GM21367 (cell line): ENCODE results near the gene SMARCA2.

Experiments used
- ATAC-seq: cut with Tn5 transposase; IDR thresholded peaks from one replicate; pipeline ENCODE4 v1.9.1; 2021; ENCODE audit not compliant: unreplicated experiment

SMARCA2 gene

GRCh38 chr9:2015581-2016407 lies 647 bp downstream of the SMARCA2 start:
- ATAC-seq = no peak

GRCh38 chr9:2016408-2017330 lies 1.5 kb downstream of the SMARCA2 start:
- no peak for ATAC-seq

GRCh38 chr9:2017331-2018161 lies 2.4 kb downstream of the SMARCA2 start:
- ATAC-seq = peak; percentile 25

- ATAC-seq = no peak
Observed at GRCh38 chr9:2018162-2018643, 3.1 kb downstream of the SMARCA2 start.

GRCh38 chr9:2018764-2019558 lies 3.8 kb downstream of the SMARCA2 start:
- no peak for ATAC-seq

GRCh38 chr9:2019723-2020122 lies 4.6 kb downstream of the SMARCA2 start:
- no peak for ATAC-seq

DNA sequence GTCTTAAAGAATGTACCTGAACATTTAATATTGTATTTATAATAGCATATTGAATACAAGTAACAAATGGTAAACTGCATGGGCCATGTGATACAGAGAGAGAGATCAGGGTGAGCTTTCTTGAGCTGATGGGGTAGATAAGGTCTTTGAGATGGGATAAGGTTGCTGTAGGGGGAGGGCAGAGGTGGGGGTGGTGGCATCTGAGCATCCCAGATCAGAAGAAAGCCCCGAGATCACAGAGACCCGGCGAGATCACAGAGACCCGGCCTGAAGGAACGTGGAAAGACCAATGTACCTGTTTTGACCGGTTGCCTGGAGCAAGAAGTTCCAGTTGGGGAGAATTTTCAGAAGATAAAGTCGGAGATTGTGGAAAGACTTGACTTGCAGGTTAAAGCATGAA lies 6.6 kb downstream of the SMARCA2 start:
- no peak for ATAC-seq

- no peak for ATAC-seq
Observed at GRCh38 chr9:2022560-2022959, 7.4 kb downstream of the SMARCA2 start.

GRCh38 chr9:2023042-2023441 lies 7.9 kb downstream of the SMARCA2 start:
- ATAC-seq = no peak

DNA sequence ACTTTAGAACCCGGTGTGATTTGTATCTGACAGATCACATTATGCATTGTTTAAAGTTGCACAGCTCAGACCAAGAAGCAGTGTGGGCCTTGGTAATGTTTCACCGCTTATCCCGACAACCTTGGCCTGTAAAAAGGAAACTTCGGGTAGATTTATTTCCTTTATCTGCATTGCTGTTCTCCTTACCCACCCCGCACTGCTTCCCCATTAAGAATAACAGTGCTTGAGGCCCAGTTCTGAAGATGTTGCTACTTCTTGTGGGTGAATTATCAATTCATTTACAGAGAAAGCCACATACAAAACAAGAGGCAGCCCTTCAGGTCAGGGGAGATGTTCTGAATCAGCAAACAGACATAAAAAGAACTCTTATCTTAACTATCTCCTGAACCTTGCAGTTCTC lies 8.4 kb downstream of the SMARCA2 start:
- ATAC-seq = no peak

- no peak for ATAC-seq
Observed at GRCh38 chr9:2024888-2025782, 10.0 kb downstream of the SMARCA2 start.

DNA sequence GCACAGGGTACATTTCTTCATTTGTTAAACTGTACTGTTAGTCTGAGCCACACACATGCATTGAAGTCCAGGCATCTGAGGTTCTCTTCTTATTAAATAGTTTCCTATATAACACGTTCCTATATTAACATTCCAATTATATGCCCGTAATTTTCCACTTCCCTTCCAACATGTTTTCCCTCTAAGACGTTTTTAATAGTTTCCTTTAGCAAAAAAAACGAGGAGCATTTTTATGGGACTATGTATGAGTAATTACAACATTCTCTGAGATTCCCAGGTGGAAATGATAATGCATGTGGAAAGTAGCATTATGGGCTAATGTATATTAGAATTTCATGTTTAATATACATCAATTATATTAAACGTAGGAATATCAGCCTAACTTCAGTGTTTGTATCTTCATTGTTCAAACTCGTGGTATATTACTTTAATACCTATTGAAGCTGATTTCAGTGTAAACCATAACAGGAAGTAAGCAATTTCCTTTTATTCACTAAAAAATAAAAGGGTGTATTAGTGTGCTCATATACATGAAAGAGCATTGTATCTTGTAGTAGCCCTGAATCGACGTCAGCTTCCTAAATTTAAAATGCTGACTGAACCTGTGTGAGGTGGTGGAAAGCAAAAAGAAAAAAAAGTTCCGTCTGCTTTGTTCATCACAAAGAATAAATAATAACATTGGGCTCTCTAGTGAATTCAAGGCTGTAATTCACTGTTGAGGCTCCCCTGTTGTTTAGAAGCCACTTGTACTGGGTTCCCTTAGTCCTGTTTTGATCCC lies 11.3 kb downstream of the SMARCA2 start:
- no peak for ATAC-seq

GRCh38 chr9:2027543-2028160 lies 12.5 kb downstream of the SMARCA2 start:
- ATAC-seq = no peak

DNA sequence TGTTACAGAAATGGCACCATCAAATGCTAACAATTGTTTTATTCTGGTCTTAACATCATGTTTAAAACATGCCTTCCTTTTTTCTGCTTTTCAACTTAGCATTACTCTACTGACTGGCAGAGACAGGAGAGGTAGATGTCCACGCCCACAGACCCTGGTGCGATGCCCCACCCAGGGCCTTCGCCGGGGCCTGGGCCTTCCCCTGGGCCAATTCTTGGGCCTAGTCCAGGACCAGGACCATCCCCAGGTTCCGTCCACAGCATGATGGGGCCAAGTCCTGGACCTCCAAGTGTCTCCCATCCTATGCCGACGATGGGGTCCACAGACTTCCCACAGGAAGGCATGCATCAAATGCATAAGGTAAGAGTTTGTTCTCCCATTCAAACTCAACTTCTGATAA lies 13.7 kb downstream of the SMARCA2 start:
- ATAC-seq = no peak

- no peak for ATAC-seq
Observed at GRCh38 chr9:2029666-2030170, 14.6 kb downstream of the SMARCA2 start.

GRCh38 chr9:2032234-2032633 lies 17.1 kb downstream of the SMARCA2 start:
- no peak for ATAC-seq

- no peak for ATAC-seq
Observed at GRCh38 chr9:2036844-2037243, 21.7 kb downstream of the SMARCA2 start.
